ENCODE data around the gene LIN54.

GRCh38 chr4:83009529-83009928 is 1.1 kb downstream of the LIN54 start:
- TF ChIP-seq HDAC2 (IDR thresholded peaks at IDR 0.05) (no peak), MYC (IDR thresholded peaks at IDR 0.05; ENCODE audit: borderline replicate concordance, low read length) (no peak), CTCF (IDR thresholded peaks at IDR 0.05) (no peak), BHLHE40 (IDR thresholded peaks at IDR 0.05; ENCODE audit: low read depth, low read length) (no peak), POLR2A (IDR thresholded peaks at IDR 0.05; ENCODE audit: low read length) (no peak)
